GM21825 (cell line): ENCODE measurements around the gene TMEM129.

Experiments used
- ATAC-seq: cut with Tn5 transposase; IDR thresholded peaks from one replicate; pipeline ENCODE4 v1.9.1; 2021; ENCODE audit warnings: mild to moderate bottlenecking, moderate library complexity; ENCODE audit not compliant: unreplicated experiment

Gene TMEM129

DNA sequence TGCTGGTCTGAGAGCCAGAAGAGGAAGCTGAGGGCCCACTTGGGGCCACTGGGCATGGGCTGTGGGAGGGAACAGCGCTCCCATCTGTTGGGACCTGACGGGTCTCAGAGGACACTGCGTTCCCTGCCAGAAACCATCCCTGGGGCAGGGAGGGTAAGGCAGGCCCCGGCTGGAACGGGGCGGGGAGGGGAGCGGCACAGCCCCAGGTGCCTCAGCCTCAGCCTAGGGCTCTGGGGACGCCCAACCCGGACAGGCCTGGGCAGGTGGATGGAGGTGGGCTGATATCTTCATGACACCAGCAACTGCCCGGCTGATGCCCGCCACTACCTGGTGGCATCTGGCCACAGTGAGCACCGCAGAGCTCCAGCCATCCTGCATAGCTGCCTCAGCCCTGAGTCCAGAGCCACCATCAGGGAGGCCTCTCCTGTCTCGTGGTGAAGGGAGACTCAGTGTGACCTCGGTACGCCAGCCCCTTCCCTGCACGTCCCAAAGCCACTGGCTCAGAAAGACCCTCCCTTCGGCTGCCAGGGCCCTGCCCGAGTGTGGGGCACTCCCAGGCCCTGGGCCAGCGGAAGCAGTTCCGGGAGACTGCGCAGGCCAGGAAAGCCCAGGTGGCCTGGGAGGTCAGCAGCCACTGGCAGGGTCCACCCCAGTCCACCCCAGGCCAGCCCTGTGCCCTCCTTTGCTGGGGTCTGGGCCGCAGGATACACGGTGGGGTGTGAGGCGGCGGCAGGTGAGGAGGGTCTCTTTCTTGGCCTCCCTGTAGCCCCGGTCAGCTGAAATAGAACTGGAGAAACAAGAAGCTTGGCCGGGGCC lies 37.4 kb upstream of the TMEM129 start:
- no peak for ATAC-seq

DNA sequence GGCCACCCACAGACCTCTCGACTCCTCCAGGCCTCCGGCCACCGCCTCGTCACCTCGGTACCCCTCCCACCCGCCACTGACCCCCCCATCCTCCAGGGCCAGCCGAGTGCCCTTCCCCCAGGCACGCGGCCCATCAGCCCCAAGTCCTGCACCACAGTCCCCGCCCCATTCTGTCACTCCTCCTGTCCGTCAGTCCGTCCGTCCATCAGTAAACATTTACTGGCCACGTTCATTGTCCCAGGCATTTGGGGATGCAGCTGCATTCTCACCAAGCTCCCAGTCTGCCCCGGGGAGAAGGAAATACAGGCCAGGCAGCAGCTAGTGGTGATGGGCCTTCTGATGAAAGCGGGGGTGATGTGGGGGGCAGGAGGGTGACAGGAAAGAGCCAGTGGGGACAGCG lies 36.7 kb upstream of the TMEM129 start:
- ATAC-seq = no peak

DNA sequence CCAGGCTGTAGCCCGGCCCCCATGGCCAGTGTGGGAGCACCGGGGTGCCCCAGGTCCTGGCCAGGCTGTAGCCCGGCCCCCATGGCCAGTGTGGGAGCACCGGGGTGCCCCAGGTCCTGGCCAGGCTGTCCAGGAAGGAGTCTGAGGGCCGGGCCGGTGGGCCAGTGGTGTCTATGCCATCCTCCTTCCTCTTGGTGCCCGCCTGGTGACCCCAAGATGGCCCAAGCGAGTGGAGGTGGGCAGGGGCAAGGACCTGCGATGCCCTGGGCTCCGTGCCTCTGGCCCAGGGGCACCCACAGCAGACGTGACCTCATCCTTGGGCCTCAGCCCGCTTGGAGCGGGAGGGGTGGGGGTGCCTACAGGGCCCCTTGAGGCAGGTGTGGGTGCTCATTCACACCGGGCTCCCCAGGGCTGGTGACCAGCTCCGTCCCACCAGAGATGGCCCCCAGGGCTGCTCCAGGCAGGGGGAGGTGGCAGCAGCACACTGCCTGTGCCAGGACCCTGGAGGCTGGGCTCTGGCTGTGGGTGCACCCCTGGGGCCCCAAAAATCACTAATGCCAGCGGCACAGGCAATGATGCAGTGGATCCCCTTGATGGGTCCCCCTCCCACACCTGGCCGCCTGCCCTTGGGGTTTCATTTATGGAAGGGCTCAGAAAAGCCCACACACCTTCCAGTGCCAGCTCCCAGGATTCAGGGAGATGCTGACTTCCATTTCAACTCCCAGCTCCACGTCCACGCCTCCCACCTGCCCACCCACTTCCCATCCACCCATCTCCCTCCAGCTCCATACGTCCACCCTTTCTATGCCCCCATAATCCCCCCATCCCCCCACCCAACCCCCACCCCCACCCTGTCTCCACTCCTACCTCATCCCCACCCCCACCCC lies 36.0 kb upstream of the TMEM129 start:
- ATAC-seq = no peak

DNA sequence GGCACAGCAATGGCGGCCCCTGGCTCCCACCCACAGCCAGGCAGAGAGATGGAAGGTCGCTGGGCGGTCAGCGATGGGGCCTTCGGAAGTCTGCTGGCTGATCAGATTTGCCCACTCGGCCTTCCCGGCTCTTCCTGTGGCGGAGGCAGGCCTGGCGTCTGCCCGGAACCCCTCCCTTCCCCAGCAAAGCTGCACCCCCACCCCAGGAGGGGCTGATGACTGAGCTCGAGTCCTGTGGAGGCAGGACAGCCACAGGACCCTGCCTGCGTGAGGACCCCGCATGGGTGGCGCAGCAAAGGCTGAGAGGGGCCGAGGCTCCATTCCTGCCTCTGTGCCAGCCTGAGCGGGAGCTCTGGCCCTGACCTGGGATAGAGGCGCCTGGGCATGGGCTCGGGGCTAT lies 35.0 kb upstream of the TMEM129 start:
- no peak for ATAC-seq

DNA sequence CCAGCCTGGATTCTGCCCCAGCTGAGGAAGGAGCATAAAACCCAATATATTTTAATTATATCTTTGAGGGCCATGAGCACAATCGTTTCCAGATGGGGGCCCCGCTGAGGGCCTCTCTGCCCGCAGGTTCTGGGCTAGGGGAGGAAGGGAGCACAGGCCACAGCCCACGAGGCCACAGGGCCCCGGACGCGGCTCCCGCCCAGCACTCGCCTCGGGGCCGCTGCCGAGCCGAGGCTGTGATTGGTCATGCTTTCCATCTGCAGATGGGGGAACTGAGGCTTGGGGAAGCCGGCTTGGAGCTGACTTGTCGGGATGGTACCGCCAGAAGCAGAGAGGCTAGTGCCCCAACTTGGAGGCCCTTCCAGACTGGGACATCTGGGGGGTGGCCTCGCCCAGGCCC lies 34.2 kb upstream of the TMEM129 start:
- no peak for ATAC-seq

DNA sequence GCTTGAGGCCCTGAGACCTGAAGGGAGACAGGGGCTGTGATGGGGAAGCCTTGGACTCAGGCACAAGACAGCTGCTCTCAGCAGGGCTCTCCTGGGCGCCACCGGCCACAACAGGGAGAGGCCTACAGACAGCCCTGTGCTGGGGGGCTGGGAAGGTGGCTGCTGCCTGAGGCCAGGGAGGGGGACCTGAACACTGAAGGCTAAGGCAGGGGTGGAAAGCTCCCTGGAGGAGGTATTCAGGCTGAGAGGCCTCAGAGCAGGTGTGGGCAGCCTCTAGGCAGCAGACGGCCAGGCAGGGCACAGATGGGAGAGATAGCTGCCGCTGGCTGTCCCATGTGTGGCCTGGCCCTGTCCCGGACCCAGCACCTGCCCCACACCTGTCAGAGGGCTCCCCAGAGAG lies 33.2 kb upstream of the TMEM129 start:
- ATAC-seq = no peak

DNA sequence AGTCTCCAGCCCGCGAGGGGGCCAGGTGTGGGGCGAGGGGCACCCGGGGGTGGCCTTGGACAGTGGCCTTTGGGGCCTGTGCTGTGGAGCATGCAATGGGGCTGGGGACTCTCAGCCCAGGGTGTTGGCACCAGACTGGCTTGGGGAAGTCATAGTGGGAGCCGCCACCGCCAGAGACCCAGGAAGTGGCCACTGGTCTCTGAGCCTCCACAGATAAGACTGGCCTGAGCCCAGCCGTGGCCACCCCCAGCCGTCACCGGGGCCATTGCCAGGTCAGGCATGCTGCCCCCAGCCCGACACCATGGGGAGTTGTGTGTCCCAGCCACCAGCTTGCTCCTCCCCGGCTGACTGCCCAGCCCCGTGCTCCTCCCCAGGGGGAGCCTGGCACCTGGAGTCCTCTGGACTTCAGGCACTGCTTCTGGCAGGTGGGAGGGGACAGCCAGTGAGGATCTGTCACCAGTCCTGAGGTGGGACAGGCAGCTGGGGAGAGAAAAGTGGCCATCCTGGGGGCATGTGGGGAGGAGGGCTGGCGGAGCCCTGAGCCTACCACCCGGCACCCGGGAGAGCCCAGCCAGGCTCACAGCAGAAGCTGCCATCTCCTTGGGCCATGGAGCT lies 32.7 kb upstream of the TMEM129 start:
- ATAC-seq = no peak

DNA sequence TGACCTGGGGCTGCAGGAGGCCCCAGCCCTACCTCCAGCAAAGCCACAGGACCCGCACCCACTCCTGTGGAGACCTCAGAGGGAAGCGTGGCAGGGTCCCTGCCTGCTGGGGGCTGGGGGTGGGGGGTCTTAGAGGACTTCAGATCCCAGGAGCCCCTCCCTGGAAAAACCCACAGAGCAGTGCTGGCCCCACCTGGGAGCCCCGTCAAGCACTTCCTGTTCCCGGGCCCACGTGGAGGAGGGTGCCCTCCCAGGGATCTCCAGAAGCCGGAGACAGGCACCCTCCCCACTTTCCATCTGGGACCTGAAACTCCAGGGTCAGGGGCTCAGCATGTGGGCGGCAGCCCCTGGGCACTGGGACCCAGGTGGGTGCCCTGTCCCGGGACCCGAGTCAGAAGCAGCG lies 32.2 kb upstream of the TMEM129 start:
- no peak for ATAC-seq

DNA sequence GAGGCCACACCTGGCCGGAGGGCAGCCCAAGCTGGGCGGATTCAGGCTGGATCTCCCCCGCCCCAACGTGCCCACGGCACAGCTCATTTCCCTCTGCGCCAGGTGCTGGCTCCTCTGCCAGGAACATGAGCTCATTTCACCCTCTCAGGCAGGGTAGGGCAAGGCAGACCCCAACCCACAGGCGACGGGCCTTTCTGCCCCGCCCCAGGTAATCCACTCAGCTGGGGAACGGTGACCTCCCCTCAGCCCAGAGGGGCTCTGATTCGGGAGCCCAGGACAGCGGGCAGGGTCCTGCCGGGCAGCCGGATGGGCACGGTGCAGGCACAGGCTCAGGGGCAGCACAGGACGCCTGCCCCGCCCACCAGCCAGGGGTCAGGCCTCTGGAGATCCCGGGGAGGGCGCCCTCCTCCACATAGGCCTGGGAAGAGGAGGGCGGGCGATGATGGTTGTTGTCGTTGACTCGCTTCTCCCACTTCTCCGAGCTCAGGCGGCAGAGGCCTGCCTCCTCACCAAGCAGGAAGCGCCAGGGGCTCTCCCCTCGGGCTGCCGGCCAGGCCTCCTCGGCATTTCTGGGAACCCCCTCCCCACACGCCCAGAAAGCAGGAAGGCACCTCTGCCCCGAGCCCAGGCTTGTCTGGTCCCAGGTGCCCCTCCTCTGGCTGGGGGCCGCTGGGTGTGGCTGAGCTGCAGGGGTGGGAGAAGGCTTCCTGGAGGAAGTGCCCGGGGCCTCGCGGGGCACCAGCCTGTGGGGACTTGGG lies 31.3 kb upstream of the TMEM129 start:
- ATAC-seq = no peak

DNA sequence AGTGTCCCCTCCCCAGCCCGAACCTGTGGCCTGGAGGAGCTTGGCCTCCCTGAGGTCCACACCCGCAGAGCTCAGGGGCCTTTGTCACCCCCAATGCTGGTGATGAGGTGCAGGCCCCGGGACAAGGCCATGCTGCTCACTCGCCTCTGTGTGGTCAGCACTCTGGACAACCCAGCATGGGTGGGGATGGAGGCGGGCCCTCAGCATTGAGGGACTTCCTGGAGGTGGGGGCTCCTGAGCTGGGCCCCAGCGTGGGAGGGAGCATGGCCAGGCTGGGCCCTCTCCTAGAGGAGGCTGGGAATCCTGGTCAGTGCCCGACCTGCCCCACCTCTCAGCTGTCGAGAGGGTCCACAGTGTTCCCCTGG lies 30.8 kb upstream of the TMEM129 start:
- ATAC-seq = no peak

DNA sequence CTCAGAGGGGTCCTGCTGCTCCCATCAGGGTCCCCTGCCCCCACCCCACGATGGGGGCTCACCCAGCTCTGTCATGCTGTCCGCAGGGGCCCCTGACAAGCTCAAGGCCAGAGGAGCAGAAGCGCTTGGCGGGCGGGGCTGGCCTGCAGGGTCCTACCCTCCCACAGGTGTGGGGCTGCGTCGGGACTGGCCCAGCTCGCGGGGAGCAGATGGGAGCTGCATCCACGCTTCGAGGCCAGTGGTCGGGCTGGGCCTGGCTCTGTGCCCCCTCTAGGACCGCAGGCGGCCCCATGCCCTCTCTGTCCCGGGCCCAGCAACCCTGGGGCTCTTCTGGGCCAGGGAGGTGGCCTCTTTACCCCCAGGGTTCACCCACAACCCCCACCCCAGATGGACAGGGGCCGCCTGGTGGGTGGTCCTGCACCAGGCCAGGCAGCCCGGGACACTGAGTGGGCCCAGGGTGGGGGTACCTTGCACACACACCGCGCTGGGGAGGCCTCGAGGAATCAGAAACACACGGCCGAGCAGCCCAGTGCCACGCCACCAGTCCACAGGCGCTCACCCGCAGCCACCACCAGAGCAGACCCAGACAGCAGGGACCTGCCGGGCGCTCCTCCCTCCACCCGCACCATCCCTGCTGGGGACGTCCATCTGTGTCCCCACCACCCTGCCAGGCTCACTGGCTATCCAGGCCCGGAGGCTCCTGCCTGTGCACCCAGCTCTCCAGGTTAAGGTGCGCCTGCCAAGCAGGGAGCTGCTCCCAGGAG lies 30.2 kb upstream of the TMEM129 start:
- no peak for ATAC-seq

DNA sequence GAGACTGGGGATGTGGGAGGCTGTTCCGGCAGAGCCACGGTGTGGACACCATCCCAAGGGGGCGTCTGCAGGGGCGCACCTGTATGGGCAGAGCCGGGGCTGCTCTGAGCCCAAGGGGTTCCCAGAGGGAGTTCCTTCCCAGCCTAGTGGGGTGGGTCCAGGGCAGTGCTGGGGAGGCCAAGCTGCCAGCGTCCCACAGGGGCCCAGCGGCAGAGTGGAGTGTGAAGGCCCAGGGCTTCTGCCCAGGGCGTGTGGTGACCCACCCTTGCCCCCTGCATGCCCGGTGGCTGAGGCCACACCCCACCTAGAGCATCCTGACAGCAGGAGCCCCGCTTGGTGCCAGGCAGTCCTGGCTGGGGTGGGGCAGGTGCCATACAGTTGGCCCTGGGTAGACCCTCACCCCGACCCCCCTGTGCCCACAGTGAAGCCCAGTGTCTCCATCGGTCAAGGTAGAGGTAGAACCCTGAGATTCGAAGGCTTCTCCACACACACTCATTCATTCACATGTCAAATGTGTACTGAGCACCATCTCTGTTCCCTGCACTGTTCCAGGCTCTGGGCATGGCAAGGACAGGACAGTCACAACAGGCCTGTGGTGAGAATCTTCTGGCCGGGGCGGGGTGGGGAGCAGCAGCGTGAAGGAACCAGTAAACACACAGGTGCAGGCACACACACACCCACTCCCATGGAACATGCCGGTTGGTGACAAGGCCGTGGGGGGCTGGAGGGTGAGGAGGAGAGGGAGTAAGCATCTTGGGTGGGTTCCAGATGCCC lies 29.4 kb upstream of the TMEM129 start:
- no peak for ATAC-seq

DNA sequence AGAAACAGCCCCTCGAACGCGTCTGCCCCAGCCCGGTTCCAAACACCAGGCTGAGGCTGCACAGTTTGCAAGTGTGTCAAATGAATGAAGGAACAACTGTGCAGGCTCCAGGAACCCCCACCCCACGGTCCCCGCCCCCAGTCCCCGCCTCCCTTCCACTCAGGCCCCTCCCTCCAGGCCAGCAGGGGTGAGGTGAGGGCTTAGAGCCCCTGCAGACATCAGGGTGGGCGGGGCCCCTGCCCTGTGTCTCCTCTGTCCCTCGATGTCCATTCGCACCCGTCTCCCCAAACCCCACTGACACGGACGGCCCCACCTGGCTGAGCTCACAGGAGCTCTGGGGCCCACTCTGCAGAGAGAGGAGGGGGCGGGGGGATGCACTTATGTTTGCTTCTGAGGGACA lies 28.7 kb upstream of the TMEM129 start:
- no peak for ATAC-seq

DNA sequence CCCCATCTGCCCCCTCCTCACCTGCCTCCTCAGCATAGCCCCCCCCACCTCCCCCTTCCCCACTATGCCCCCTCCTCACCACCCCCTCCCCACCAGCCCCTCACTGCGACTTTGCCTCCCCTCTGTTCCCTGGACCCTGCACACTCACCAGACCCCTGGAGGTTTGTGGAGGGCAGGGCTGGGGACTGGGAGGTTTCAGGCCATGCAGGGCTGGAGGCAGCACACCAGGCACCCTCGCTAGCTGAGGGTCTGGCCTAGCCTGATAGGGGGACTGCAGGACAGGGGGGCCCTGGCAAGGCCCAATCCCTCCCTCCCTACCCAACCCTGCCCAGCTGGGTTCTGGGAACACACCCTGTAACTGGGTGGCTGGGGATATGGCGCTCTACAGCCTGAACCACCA lies 28.2 kb upstream of the TMEM129 start:
- no peak for ATAC-seq

DNA sequence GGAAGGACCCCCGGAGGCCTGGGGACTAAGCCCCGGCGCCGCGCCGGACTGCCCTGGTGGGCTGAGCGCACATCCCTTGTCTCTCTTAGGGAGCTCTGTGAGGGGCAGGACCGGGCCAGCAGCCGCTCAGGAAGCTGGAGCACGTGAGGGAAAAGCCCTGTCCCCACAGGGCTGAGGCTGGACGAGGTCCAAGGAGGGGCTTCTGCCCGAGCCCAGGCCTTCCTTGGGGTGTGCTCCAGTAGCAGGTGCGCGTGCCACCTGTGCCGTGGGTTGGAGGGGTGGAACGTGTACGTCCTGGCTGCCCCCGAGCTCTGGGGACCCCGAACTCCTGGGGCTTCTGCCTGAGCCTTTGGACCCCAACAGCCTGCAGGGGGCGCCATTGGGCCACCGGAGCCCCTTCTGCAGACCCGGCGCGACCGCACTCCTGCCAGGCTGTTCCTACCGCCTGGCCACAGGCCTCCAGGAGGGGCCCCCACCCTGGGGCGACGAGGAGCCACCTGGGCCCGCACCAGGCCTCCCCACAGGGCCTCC lies 27.4 kb upstream of the TMEM129 start:
- no peak for ATAC-seq

DNA sequence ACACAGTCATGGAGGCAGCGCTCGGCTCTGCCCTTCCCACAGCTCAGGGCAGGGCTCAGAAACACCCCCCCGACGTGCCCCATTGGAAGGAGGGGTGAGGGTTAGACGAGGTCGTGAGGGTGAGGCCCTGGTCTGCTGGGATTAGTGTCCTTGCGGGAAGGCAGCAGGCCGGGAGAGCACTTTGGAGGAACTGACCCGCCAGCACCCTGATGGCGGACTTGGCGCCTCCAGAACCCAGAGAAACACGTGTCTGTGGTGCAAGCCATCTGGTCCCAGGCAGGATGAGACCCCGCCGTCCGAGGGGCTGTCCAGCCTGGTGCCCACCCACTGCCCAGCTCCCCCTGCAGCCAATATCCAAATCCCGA lies 26.5 kb upstream of the TMEM129 start:
- no peak for ATAC-seq

DNA sequence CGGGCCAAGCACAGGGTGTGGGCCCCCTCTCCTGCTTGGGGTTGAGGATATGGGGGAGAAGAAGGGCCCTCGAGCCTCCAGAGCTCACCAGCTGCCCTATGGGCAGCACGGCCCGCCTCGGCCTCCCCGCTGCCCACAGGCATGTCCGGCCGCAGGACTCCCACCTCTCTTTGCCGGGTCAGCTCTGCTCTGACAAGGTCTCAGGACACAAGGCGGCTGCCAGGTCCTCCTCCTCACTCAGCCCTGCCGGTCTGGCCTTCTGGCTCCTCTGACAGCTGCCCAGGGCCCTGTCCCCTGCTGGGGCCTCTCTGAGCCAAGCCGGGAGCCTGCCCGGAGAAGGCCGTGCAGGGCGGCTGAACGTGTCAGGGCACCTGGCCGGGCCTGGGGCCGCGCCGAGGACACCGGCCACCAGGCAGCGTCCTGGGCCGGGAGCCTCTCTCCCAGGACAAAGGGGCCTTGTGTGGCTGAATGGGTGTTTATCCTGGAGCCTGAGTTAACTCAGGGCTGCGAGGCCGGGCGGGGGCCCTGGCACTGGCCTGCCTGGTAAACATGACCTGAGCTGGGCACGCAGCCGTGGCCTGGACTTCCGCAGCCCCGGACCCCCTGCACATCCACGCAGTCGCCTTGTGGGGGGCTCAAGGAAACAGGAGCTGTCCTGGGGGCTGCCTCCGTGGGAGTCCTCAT lies 25.9 kb upstream of the TMEM129 start:
- ATAC-seq = no peak

DNA sequence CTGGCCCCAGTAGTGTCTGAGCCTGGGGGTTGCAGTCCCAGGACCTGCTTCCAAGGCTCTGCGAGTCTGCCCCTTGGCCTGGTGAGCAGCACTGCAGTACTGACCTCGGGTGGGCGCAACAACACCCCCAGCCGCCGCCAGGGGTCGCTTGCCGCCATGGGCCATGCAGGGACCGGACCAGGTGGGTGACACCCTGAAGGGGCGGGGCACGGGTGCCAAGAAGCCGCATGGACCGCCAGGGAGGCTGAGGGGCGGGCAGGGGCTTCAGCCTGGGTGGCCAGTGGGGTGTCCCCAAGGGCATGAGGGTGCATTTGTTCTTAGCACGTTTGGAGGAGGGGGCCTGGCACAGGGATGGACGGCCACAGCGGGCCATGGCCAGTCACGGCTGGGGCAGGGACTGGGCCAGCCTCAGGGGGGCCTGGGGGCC lies 25.2 kb upstream of the TMEM129 start:
- ATAC-seq = no peak

DNA sequence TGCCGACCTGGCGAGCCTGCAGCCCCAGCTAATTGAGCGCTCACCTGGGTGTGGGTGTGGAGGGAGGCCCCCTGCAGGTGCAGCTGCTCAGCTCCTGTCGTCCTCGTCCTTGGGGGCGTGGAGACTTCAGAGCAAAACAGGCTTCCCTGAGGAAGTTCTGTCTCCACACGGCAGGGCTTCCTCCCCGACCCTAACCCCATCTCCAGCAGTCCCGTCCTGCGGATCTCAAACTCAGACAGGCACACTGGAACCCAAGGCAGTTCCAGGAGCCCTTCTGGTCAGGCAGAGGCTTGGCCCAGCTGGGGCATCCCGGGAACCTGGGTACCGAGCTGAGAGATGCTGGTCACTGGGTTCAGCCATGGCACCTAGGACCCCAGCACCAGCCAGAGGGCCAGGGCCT lies 24.6 kb upstream of the TMEM129 start:
- ATAC-seq = no peak
